Cardiac muscle cell (in vitro differentiated cells and primary cell): ENCODE measurements around the gene CCL5. TPM values are rescaled to one million over a fixed set of nuclear protein-coding genes. Genes with fewer than 3 reads are reported as not detected.
"Not testable (repeated sequence)": the region's sequence is repeated elsewhere in the genome, so short reads cannot be mapped to it uniquely, and the experiment has no call there.

Source experiments
- DNase-seq, 2 donors: peaks; one replicate each; pipeline versions ENCODE4 v3.0.0 to v3.0.0-alpha.2; 2010 to 2017; ENCODE audit warnings: low read depth in 1 of 2, low spot score in 1 of 2
- H3K27ac ChIP-seq: fragments of 200-600 bp; sonication (generic); 2 replicates; pipeline ENCODE4 v1.5.1; 2016
- H3K27me3 ChIP-seq: fragments of 200-600 bp; sonication (generic); 2 replicates; pipeline ENCODE4 v1.6.0; 2016; ENCODE audit warnings: control low read depth
- H3K36me3 ChIP-seq: fragments of 200-600 bp; sonication (generic); 2 replicates; pipeline ENCODE4 v1.5.1; 2016; ENCODE audit warnings: control low read depth
- H3K4me1 ChIP-seq: fragments of 200-600 bp; sonication (generic); 2 replicates; pipeline ENCODE4 v1.8.1; 2017; ENCODE audit warnings: low read depth, mild to moderate bottlenecking, mixed run types
- H3K4me3 ChIP-seq: fragments of 200-600 bp; sonication (generic); 2 replicates; pipeline ENCODE4 v1.5.1; 2016; ENCODE audit warnings: mild to moderate bottlenecking
- H3K9me3 ChIP-seq: fragments of 200-600 bp; sonication (generic); 2 replicates; pipeline ENCODE4 v1.5.1; 2017; ENCODE audit warnings: low read depth, mild to moderate bottlenecking, control low read depth
- polyA plus RNA-seq: library from polyadenylated mRNA; unstranded; fragments of >200 nt; fragmentation: Nextera tagmentation; extraction: Ambion mirVana; gene quantifications from 2 replicates; pipeline ENCODE4 v1.2.1, GENCODE V29; 2016
- total RNA-seq: library from RNA; depleted of rRNA; stranded (reverse); fragments of >200 nt; gene quantifications from 2 replicates; pipeline ENCODE4 v1.2.3, GENCODE V29; 2016
- TF ChIP-seq, protein P1 (sequence below): IDR thresholded peaks from 2 replicates; pipeline ENCODE4 v1.5.1; 2012; ENCODE audit warnings: low read depth, mild to moderate bottlenecking, low read length

CCL5 gene
- total and polyA plus RNA-seq, 2 experiments from 2014 or later, result 0.10 TPM; not detected in 1

DNA sequence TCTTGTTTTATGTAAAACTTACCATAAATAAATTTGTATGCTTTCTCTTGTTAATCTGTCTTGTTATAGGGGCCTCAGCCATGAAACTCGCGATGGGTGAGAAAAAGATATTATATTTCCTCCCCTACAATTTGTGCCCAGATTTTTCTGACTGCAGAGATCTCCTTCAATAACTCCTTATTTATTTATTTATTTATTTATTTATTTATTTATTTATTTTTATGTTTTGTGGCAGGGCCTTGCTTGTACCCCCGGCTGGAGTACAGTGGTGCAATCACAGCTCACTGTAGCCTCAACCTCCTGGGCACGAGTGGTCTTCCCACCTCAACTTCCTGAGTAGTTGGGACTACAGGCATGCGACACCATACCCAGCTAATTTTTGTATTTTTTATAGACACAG lies 23.3 kb upstream of the CCL5 start:
- TF ChIP-seq, protein P1, sequence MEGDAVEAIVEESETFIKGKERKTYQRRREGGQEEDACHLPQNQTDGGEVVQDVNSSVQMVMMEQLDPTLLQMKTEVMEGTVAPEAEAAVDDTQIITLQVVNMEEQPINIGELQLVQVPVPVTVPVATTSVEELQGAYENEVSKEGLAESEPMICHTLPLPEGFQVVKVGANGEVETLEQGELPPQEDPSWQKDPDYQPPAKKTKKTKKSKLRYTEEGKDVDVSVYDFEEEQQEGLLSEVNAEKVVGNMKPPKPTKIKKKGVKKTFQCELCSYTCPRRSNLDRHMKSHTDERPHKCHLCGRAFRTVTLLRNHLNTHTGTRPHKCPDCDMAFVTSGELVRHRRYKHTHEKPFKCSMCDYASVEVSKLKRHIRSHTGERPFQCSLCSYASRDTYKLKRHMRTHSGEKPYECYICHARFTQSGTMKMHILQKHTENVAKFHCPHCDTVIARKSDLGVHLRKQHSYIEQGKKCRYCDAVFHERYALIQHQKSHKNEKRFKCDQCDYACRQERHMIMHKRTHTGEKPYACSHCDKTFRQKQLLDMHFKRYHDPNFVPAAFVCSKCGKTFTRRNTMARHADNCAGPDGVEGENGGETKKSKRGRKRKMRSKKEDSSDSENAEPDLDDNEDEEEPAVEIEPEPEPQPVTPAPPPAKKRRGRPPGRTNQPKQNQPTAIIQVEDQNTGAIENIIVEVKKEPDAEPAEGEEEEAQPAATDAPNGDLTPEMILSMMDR, result no peak
- DNase-seq, result no peak
- no peaks in the 10 kb centered on the region for H3K9me3 ChIP-seq

DNA sequence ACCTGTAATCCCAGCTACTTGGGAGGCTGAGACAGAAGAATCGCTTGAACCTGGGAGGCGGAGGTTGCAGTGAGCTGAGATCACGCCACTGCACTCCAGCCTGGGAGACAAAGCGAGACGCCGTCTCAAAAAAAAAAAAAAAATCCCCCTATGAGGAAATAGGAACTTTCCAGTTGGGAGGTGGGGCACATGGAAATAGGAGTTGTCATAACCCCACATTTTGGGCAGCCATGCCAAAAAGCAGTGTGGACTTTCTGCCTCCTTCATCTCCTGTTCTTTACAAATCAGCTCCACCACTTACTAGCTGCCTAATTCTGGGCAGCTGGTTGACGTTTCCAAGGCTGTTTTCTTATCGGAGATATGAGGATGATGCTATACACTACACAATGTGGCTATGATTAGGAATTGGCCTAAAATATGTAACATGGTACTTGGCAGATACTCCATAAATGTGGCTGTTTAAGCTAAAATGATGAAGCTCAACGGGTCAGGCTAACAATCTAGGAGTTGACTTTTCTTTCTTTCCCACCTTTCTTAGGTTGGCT lies 21.5 kb upstream of the CCL5 start:
- Histone ChIP-seq H3K9me3 (no peaks in the 10 kb centered on the region), H3K27ac (no peak overlapping the region), H3K4me1 (no peaks in the 10 kb centered on the region), H3K27me3 (no peaks in the 10 kb centered on the region), H3K36me3 (no peaks in the 10 kb centered on the region), H3K4me3 (no peak overlapping the region)
- peak in 1 of 2 donors; percentile 84 for DNase-seq
- TF ChIP-seq, protein P1, result no peak

More for the DNA sequence above, 23.3 kb upstream of the CCL5 start:
- Histone ChIP-seq H3K4me3 (no peak overlapping the region), H3K4me1 (no peaks in the 10 kb centered on the region), H3K27ac (no peak overlapping the region), H3K36me3 (no peaks in the 10 kb centered on the region), H3K27me3 (no peaks in the 10 kb centered on the region)

DNA sequence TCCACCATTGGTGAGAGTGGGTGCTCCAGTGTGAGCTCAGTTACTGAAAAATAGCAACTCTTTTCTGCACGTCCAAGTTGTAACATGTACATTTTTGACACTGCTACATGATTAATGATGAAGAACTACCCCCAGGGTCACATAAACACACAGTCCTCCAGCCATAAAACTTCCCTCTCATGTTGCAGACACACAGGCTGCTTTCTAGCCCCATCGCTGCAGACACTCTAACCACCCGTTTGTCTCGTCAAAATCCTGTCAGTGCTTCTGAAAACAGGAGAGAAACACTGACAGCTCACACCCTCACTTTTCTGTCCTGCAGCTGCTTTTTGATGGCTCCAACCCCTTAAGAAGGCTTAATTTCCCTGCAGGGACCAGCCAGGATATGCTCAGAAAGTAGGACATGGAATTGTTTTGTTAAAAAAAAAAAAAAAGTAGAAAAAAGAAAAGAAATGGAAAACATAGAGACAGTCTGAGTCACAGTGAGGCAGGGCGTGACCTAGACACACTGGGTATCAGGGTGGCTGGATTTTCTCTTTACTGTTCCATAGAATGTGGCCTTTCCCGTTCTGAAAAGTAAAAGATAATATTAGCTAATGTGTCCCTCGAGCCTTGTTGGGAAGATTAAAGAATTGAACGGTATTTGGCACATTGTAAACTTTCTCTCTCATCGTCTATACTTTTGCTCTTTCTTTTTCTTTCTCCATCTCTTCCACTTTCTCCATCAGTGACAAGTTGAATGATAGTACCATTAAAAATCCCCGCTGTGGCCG lies 20.7 kb upstream of the CCL5 start:
- no peaks in the 10 kb centered on the region for H3K36me3 ChIP-seq
- peak; percentile 3 to 41 for DNase-seq
- no peaks in the 10 kb centered on the region for H3K27me3 ChIP-seq
- H3K9me3 ChIP-seq, result no peaks in the 10 kb centered on the region
- H3K4me1 ChIP-seq, result no peaks in the 10 kb centered on the region
- H3K4me3 ChIP-seq, result no peak overlapping the region
- TF ChIP-seq, protein P1, result no peak
- H3K27ac ChIP-seq, result no peak overlapping the region

DNA sequence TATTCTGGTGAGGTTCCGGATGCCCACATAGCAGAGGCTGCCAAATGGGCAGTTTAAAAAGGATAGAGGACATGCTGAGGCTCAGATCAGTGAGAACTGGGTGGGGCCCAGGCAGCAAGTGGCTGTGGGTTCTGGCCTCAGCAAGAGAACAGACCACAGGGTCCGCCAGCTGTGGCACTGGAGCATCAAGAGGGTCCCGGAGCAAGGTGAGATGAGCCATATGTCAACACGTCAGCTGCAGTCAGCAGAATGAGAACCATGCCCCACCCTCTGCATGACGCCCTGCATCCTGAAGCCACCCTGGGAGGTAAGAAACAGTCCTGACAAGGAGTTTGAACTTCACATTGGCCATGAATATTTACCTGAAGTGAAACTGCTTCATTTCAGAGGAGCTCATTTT lies 20.1 kb upstream of the CCL5 start:
- Histone ChIP-seq H3K27ac (no peak overlapping the region), H3K4me3 (no peak overlapping the region), H3K36me3 (no peaks in the 10 kb centered on the region), H3K27me3 (no peaks in the 10 kb centered on the region), H3K4me1 (no peaks in the 10 kb centered on the region), H3K9me3 (no peaks in the 10 kb centered on the region)
- DNase-seq, result no peak
- TF ChIP-seq, protein P1, result no peak

DNA sequence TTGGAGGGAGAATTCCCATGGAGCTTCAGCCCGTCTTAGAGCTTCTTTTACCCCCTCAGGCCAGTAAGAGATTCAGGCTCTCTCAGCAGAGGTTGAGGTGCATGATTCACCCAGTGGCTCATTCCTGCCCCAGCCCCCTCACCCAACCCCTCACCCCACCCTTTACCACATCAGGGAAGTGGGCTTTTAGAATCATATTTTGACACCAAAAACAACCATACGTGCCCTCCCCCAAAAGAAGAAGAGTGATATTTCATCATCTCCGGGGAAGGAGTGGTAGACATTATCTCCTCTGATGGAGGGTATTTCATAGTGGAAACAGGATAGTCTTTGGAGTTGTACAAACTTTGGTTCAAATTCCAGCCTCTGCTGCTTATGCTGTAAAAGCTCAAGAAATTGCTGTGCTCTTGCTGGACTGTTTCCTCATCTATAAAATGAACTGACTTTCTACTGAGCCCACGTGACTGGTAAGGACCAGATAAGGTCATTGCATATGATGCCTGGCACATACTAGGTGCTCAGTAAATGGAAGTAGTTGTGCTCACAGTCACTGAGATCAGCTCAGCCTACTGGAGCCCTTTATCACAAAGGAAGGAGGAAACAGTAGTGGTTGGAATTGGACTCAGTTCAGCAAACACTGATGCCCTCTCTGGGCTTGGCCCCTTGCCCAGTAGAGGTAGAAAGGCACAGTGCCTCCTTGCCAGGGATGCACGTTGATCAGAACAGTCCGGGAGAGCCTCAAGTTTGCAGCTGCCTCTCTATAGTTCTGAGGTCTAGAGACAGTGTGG lies 18.3 kb upstream of the CCL5 start:
- peak in 1 of 2 donors; percentile 45 for DNase-seq
- no peak overlapping the region for H3K4me3 ChIP-seq
- no peaks in the 10 kb centered on the region for H3K27me3 ChIP-seq
- H3K4me1 ChIP-seq, result no peaks in the 10 kb centered on the region
- TF ChIP-seq, protein P1, result no peak
- H3K27ac ChIP-seq, result no peak overlapping the region
- H3K9me3 ChIP-seq, result no peaks in the 10 kb centered on the region
- H3K36me3 ChIP-seq, result no peaks in the 10 kb centered on the region

DNA sequence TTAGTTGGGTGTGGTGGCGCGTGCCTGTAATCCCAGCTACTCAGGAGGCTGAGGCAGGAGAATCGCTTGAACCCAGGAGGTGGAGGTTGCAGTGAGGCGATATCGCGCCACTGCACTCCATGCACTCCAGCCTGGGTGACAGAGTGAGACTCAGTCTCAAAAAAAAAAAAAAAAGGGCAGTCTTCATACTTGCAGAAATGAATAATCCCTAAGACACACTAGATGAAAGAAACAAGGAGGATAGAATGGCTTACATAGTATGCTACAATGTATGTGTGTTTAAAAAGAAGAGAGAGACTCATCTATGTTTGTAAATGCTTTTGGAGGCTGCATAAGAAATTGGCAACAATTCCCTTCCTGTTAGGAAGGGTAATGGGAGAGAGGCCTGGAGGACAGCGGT lies 17.6 kb upstream of the CCL5 start:
- not testable (repeated sequence) for H3K27ac ChIP-seq, H3K27me3 ChIP-seq, H3K4me3 ChIP-seq, DNase-seq, H3K36me3 ChIP-seq, H3K9me3 ChIP-seq, H3K4me1 ChIP-seq
